Skeletal muscle tissue (tissue), 4 donors: ENCODE data around the gene ABTB2. TPM values are rescaled to one million over a fixed set of nuclear protein-coding genes. Genes with fewer than 3 reads are reported as not detected.
"Not testable (repeated sequence)": the region's sequence is repeated elsewhere in the genome, so short reads cannot be mapped to it uniquely, and the experiment has no call there.

Source experiments
- H3K27ac ChIP-seq: one replicate; pipeline ENCODE4 v1.7.0; 2013; ENCODE audit warnings: mild to moderate bottlenecking, low read depth, low read length, inconsistent platforms
- H3K27me3 ChIP-seq, 3 donors: one replicate each; pipeline ENCODE4 v1.7.0; 2013; ENCODE audit warnings: low read length in 3 of 3; ENCODE audit not compliant: control insufficient read depth in 3 of 3, insufficient read depth in 3 of 3
- H3K36me3 ChIP-seq, 3 donors: one replicate each; pipeline ENCODE4 v1.7.0; 2013; ENCODE audit warnings: low read length in 3 of 3; ENCODE audit not compliant: control insufficient read depth in 3 of 3, insufficient read depth in 3 of 3
- H3K4me1 ChIP-seq, 3 donors: one replicate each; pipeline ENCODE4 v1.7.0; 2013; ENCODE audit warnings: low read length in 3 of 3, mild to moderate bottlenecking in 3 of 3; ENCODE audit not compliant: control insufficient read depth in 3 of 3, insufficient read depth in 3 of 3
- H3K4me3 ChIP-seq, 3 donors: one replicate each; pipeline ENCODE4 v1.7.0; 2013; ENCODE audit warnings: low read length in 3 of 3
- H3K9ac ChIP-seq, 3 donors: one replicate each; pipeline ENCODE4 v1.7.0; 2013; ENCODE audit warnings: low read length in 3 of 3, mild to moderate bottlenecking in 3 of 3, moderate library complexity in 2 of 3, low read depth in 1 of 3
- H3K9me3 ChIP-seq, 3 donors: one replicate each; pipeline ENCODE4 v1.7.0; 2013; ENCODE audit warnings: low read length in 3 of 3; ENCODE audit not compliant: control insufficient read depth in 3 of 3
- total RNA-seq: library from RNA; depleted of rRNA; stranded (reverse); fragments of >200 nt; gene quantifications from one replicate; pipeline ENCODE4 v1.2.3, GENCODE V29; 2014
- donor health status: Osteomylitis.

The ABTB2 gene
- total RNA-seq, 1 donor from 2014 or later: 6.3 TPM

DNA sequence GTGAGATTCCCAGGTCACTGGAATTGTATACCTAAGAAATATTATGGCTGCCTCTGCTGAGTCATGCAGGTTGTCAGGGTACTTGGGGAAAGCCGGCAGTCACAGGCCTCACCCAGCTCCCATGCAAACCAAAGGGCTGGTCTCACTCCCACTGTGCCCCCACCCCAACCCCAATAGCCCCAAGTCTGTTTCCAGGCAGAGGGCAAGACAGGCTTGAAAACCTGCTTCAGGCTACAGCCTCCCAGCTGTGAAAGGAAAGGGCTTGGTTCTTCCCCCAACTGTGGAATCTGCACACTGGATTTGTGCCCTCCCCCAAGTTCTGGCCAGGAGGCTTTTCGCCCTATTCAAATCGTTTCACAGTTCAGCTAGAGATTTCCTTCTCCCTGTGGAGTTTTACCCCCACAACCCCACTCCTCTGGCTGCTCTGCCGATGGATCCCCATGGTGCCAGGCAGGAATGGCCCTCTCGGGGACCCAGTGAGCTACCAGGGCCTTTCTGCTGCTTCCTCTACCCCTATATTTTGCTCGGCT, 37.0 kb upstream of the ABTB2 start:
- Histone ChIP-seq H3K27me3 (no peaks in the 10 kb centered on the region), H3K4me1 (peaks cover 5 to 9% (median 5%) of the 10 kb centered on the region in 3 donors), H3K9me3 (no peaks in the 10 kb centered on the region)

DNA sequence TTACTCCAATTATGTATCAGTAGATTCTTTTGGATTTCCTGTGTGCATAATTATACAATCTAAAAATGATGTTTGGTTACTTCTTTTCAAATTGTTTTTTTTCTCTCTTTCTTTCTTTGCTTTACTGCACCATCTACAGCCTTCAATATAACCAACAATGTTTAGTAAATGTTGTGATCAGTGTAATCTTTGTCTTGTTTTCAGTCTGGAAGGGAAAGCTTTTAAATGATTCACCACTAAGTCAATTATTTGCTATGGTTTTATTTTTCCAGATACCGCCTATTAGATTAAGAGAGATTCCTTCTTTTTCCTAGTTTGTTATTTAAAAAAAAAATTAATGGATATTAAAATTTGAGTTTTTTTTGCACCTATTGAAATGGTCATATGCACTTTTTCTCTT, 29.8 kb upstream of the ABTB2 start:
- Histone ChIP-seq H3K9me3 (no peaks in the 10 kb centered on the region), H3K4me1 (no peaks in the 10 kb centered on the region), H3K36me3 (no peaks in the 10 kb centered on the region), H3K27ac (no peak overlapping the region), H3K27me3 (no peaks in the 10 kb centered on the region), H3K4me3 (no peak overlapping the region), H3K9ac (no peak overlapping the region)

More for the DNA sequence above, 37.0 kb upstream of the ABTB2 start:
- Histone ChIP-seq H3K9ac (no peak overlapping the region), H3K27ac (no peak overlapping the region), H3K36me3 (no peaks in the 10 kb centered on the region), H3K4me3 (no peak overlapping the region)

DNA sequence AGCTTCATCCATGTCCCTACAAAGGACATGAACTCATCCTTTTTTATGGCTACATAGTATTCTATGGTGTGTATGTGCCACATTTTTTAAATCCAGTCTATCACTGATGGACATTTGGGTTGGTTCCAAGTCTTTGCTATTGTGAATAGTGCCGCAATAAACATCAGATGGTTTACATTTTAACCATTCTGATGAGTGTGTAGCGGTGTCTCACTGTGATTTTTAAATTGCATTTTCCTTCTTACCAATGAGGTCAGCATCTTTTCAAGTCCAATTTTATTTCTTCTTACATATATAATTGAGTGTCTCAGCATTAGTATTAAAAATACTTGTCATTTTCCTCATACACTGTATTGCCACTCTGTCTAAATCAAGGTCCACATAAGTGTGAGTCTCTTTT, 28.5 kb upstream of the ABTB2 start:
- H3K4me1 ChIP-seq, H3K9me3 ChIP-seq, H3K27ac ChIP-seq, H3K36me3 ChIP-seq, H3K4me3 ChIP-seq, H3K27me3 ChIP-seq, H3K9ac ChIP-seq: not testable (repeated sequence)

DNA sequence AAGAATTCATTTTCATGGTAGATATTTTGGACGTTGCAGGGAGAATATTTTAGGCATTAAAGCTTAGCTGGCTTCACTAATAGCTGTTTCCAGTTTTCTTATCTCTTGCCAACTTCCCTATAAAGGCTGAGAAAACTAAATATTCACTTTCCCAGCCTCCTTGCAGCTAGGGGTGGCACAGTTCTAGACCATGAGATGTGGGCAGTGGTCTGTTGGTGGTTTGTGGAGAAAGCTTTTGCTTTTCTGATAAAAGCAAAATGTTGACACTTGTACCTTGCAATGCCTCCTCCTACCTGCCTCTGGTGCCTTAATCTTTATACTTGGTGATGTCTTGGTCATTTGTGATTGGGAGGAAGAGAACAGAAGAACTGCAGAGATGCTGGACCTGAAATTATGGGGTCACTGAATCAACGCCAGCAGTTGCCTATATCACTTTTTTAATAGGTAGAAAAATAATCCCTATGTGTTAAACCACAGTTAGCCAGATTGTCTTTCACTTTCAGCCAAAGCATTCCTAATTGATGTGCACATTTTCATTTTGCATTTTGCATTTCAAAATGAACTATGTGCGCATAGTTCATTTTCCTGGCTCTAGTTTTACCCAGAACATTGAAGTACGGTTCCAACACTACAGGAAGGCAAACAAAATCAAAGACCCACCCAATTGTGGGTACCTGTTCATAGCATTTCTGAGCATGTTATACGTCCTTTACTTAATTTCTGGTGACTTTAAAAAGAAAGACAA, 24.9 kb upstream of the ABTB2 start:
- Histone ChIP-seq H3K4me3 (no peak overlapping the region), H3K27me3 (no peaks in the 10 kb centered on the region), H3K9me3 (no peaks in the 10 kb centered on the region), H3K36me3 (no peaks in the 10 kb centered on the region), H3K4me1 (no peaks in the 10 kb centered on the region), H3K27ac (no peak overlapping the region), H3K9ac (no peak overlapping the region)

DNA sequence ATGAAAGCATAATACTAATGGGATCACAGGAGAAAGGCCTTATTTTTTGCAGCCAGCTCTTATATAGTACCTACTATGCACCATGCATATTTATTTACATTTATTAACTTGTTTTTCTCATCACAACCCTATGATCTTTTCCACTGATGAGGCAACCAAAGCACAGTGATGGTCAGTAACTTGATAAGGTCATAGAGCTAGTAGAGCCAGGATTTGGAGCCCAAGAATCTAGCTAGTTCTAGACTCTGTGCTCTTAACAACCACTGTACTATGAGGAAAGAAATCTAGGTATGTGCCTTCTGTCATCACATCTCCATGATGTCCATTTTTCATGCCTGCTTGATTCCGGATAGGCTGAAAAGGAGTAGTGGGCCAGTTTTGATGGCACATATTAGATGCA, 24.0 kb upstream of the ABTB2 start:
- Histone ChIP-seq H3K27me3 (no peaks in the 10 kb centered on the region), H3K4me1 (no peaks in the 10 kb centered on the region), H3K4me3 (no peak overlapping the region), H3K36me3 (no peaks in the 10 kb centered on the region), H3K9me3 (peaks cover 0 to 3% (median 0%) of the 10 kb centered on the region in 3 donors), H3K9ac (no peak overlapping the region), H3K27ac (no peak overlapping the region)

DNA sequence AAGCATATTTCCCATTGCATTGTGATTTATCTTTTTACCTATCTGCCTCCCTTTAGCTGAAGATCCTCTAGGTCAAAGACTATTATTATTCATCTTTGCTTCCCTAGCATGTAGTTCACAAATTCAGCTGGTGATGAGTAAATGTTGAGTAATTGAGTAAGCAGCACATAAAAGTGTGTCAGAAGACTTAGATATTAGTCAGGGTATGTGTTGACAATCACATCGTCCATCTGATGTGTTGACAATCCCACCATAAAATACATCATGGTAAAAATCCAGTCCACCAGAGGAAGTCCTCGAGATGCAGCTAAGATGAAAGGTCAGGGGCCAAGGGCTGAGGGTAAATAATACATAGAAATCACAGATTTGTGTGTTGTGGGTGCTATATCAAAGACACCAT, 22.9 kb upstream of the ABTB2 start:
- Histone ChIP-seq H3K4me3 (no peak overlapping the region), H3K27me3 (no peaks in the 10 kb centered on the region), H3K9ac (no peak overlapping the region), H3K27ac (no peak overlapping the region), H3K36me3 (no peaks in the 10 kb centered on the region), H3K9me3 (peaks cover 0 to 7% (median 4%) of the 10 kb centered on the region in 3 donors), H3K4me1 (no peaks in the 10 kb centered on the region)

DNA sequence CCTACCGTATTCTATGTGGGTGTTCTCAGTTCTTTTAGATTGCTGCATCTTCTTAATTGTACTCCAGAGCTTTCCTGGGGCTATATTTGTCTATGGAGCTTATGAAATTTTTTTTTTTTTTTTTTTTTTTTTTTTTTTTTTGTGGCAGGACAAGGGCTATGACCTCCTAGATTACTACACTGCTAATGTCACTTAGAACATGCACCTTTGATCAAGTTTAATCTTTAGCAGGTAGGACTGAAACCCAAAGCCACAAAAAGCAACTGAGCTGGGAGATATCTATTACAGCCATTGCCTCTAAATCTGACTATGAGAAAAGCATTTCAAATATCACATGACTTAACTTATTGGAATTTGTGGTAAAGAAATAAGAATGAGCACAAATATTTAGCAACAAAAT, 21.7 kb upstream of the ABTB2 start:
- H3K36me3 ChIP-seq: no peaks in the 10 kb centered on the region
- H3K9ac ChIP-seq: no peak overlapping the region
- H3K4me1 ChIP-seq: no peaks in the 10 kb centered on the region
- no peak overlapping the region for H3K27ac ChIP-seq
- H3K27me3 ChIP-seq: no peaks in the 10 kb centered on the region
- peaks cover 0 to 7% (median 4%) of the 10 kb centered on the region in 3 donors for H3K9me3 ChIP-seq
- H3K4me3 ChIP-seq: no peak overlapping the region

DNA sequence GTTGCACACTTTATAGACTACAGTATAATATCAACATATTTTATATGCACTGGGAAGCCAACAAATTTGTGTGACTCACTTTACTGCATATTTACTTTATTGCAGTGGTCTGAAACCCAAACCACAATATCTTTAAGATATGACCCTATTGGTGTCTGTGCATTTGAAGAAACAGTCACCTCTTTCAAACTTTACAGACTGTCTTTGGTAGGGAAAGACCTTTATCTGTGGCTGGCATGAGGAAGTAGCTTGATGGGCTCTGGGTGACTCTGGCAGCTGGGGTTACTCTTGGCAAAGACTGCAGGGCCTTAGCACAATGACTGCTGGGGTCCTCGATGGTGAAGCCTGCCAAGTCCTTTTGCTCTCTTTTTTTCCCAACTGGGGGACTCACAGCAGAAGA, 21.3 kb upstream of the ABTB2 start:
- no peak overlapping the region for H3K27ac ChIP-seq
- H3K9me3 ChIP-seq: peaks cover 0 to 7% (median 4%) of the 10 kb centered on the region in 3 donors
- H3K27me3 ChIP-seq: no peaks in the 10 kb centered on the region
- no peaks in the 10 kb centered on the region for H3K4me1 ChIP-seq
- H3K9ac ChIP-seq: no peak overlapping the region
- no peaks in the 10 kb centered on the region for H3K36me3 ChIP-seq
- H3K4me3 ChIP-seq: no peak overlapping the region

DNA sequence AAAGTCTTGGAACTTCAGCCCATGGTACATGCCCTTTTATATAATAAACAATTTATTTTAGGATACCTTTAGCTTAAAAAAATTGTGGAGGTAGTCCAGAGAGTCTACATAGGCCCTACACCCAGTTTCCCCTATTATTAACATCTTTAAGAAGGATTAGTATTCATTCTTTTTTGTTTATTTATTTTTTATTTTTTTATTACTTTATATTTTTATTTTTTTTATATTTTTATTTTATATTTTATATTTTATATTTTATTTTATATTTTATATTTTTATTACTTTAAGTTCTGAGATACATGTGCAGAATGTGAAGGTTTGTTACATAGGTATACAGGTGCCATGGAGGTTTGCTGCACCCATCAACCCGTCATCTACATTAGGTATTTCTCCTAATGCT, 15.9 kb upstream of the ABTB2 start:
- no peak overlapping the region for H3K4me3 ChIP-seq
- H3K36me3 ChIP-seq: no peaks in the 10 kb centered on the region
- peaks cover 0 to 7% (median 4%) of the 10 kb centered on the region in 3 donors for H3K9me3 ChIP-seq
- H3K9ac ChIP-seq: no peak overlapping the region
- H3K27ac ChIP-seq: no peak overlapping the region
- no peaks in the 10 kb centered on the region for H3K4me1 ChIP-seq
- no peaks in the 10 kb centered on the region for H3K27me3 ChIP-seq

DNA sequence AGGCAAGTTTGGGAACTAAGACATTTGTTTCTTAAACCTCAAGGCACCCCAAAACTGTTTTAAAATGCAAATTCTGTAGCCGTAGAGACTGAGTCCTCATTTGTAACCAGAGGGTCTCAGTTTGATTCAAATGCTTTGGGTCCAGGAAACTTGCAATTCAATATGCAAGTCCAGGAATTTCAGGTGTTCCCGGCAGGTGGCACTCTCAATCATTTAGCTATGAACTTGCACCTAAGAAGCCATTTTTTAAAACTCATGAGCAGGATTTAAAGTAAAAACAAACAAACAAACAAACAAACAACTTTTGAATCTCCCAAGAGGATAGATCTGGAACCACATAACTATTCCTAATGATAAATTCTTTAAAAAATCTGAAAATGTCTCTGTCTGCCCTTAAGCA, 8.7 kb upstream of the ABTB2 start:
- no peak overlapping the region for H3K9ac ChIP-seq
- H3K9me3 ChIP-seq: no peaks in the 10 kb centered on the region
- no peaks in the 10 kb centered on the region for H3K36me3 ChIP-seq
- H3K4me1 ChIP-seq: no peaks in the 10 kb centered on the region
- no peak overlapping the region for H3K27ac ChIP-seq
- H3K4me3 ChIP-seq: no peak overlapping the region
- no peaks in the 10 kb centered on the region for H3K27me3 ChIP-seq
